ELF-1 (cell line): ENCODE data around the gene IFNL3.

ENCODE experiments used
- DNase-seq: peaks from one replicate; pipeline ENCODE4 v3.0.0-alpha.2; 2016; ENCODE audit warnings: low read depth, low spot score

Gene IFNL3

DNA sequence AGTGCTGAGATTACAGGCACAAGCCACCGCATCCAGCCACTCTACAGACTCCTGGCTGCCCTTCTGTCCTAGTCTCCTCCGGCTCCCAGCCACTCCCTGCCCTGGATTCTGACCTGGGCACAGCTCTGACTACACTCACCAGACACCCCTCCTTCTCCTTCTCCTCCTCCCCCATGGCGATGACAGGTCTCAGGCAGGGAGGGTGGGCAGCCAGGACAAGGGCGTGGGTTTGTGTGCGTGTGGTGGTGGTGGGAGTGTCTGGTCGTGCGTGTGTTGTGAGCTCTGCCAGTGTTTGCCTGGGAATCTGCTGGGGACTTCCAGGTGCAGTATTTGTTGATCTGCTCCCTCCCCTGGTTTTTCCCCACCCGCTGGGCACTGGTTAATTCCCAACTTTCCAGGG lies 51.0 kb downstream of the IFNL3 start:
- no peak for DNase-seq
